ENCODE data around the gene NOXA1.
"Not testable (repeated sequence)": the region's sequence is repeated elsewhere in the genome, so short reads cannot be mapped to it uniquely, and the experiment has no call there.

Gene NOXA1

GRCh38 chr9:137465000-137465719, 42.0 kb downstream of the NOXA1 start:
- DNase-seq (ENCODE audit: low spot score): no peak

GRCh38 chr9:137465720-137466388, 42.7 kb downstream of the NOXA1 start:
- no peak for DNase-seq (ENCODE audit: low spot score)

- not testable (repeated sequence) for DNase-seq (ENCODE audit: low spot score)
Measured at GRCh38 chr9:137466389-137467085, 43.3 kb downstream of the NOXA1 start.

GRCh38 chr9:137467161-137467581, 44.0 kb downstream of the NOXA1 start:
- DNase-seq (ENCODE audit: low spot score): no peak

GRCh38 chr9:137467896-137468295, 44.7 kb downstream of the NOXA1 start:
- DNase-seq (ENCODE audit: low spot score): no peak

GRCh38 chr9:137470785-137471184, 47.6 kb downstream of the NOXA1 start:
- no peak for DNase-seq (ENCODE audit: low spot score)

- no peak for DNase-seq (ENCODE audit: low spot score)
Measured at GRCh38 chr9:137474271-137474670, 51.1 kb downstream of the NOXA1 start.

GRCh38 chr9:137475666-137476065, 52.5 kb downstream of the NOXA1 start:
- DNase-seq (ENCODE audit: low spot score): no peak

- DNase-seq (ENCODE audit: low spot score): no peak
Measured at GRCh38 chr9:137476856-137477255, 53.7 kb downstream of the NOXA1 start.

- DNase-seq (ENCODE audit: low spot score): no peak
Measured at GRCh38 chr9:137477778-137478612, 54.8 kb downstream of the NOXA1 start.

- no peak for DNase-seq (ENCODE audit: low spot score)
Measured at GRCh38 chr9:137478613-137478961, 55.4 kb downstream of the NOXA1 start.

- no peak for DNase-seq (ENCODE audit: low spot score)
Measured at GRCh38 chr9:137478962-137479861, 56.0 kb downstream of the NOXA1 start.

- DNase-seq (ENCODE audit: low spot score): no peak
Measured at GRCh38 chr9:137479892-137480685, 56.9 kb downstream of the NOXA1 start.

- no peak for DNase-seq (ENCODE audit: low spot score)
Measured at GRCh38 chr9:137480686-137481683, 57.8 kb downstream of the NOXA1 start.

GRCh38 chr9:137482094-137482781, 59.0 kb downstream of the NOXA1 start:
- no peak for DNase-seq (ENCODE audit: low spot score)

All from CD4-positive, alpha-beta T cell treated with Interleukin-2 at 100 ng/mL for 4 hours (primary cell).